ENCODE data around the gene CKAP5.

The CKAP5 gene

GRCh38 chr11:46845740-46846509, at the start of gene CKAP5:
Gene CKAP5, minus strand, starts transcription at chr11:46846280. Its CDS starts 25,049 bp downstream, at chr11:46821231.
- peak; percentile 77 for DNase-seq

- no peak for DNase-seq
Observed at GRCh38 chr11:46895821-46896220, 49.7 kb upstream of the CKAP5 start.

- DNase-seq: no peak
Observed at GRCh38 chr11:46894961-46895360, 48.9 kb upstream of the CKAP5 start.

GRCh38 chr11:46894506-46894905, 48.4 kb upstream of the CKAP5 start:
- DNase-seq: no peak

GRCh38 chr11:46892838-46893237, 46.8 kb upstream of the CKAP5 start:
- no peak for DNase-seq

GRCh38 chr11:46892109-46892508, 46.0 kb upstream of the CKAP5 start:
- no peak for DNase-seq

- no peak for DNase-seq
Observed at GRCh38 chr11:46890665-46891064, 44.6 kb upstream of the CKAP5 start.

- DNase-seq: peak; percentile 42
Observed at GRCh38 chr11:46889689-46890475, 43.8 kb upstream of the CKAP5 start.

GRCh38 chr11:46889251-46889650, 43.2 kb upstream of the CKAP5 start:
- DNase-seq: no peak

GRCh38 chr11:46888636-46889035, 42.6 kb upstream of the CKAP5 start:
- DNase-seq: no peak

- no peak for DNase-seq
Observed at GRCh38 chr11:46886211-46886610, 40.1 kb upstream of the CKAP5 start.

GRCh38 chr11:46879056-46879585, 33.0 kb upstream of the CKAP5 start:
- DNase-seq: no peak

GRCh38 chr11:46877580-46877979, 31.5 kb upstream of the CKAP5 start:
- no peak for DNase-seq

- no peak for DNase-seq
Observed at GRCh38 chr11:46876471-46876870, 30.4 kb upstream of the CKAP5 start.

GRCh38 chr11:46874586-46874985, 28.5 kb upstream of the CKAP5 start:
- DNase-seq: no peak

GRCh38 chr11:46868912-46869311, 22.8 kb upstream of the CKAP5 start:
- no peak for DNase-seq

- DNase-seq: no peak
Observed at GRCh38 chr11:46865340-46865739, 19.3 kb upstream of the CKAP5 start.

GRCh38 chr11:46860218-46860617, 14.1 kb upstream of the CKAP5 start:
- no peak for DNase-seq

- DNase-seq: no peak
Observed at GRCh38 chr11:46858920-46859546, 13.0 kb upstream of the CKAP5 start.

GRCh38 chr11:46857666-46858065, 11.6 kb upstream of the CKAP5 start:
- no peak for DNase-seq

- no peak for DNase-seq
Observed at GRCh38 chr11:46856605-46857343, 10.7 kb upstream of the CKAP5 start.

- DNase-seq: no peak
Observed at GRCh38 chr11:46855863-46856262, 9.8 kb upstream of the CKAP5 start.

- no peak for DNase-seq
Observed at GRCh38 chr11:46855167-46855566, 9.1 kb upstream of the CKAP5 start.

Measured in T1000 (cell line).